HG03196 (cell line): ENCODE measurements around the gene LRIT2.

Experiments
- ATAC-seq: cut with Tn5 transposase; IDR thresholded peaks from one replicate; pipeline ENCODE4 v1.9.1; 2021; ENCODE audit not compliant: unreplicated experiment

The LRIT2 gene, protein sequence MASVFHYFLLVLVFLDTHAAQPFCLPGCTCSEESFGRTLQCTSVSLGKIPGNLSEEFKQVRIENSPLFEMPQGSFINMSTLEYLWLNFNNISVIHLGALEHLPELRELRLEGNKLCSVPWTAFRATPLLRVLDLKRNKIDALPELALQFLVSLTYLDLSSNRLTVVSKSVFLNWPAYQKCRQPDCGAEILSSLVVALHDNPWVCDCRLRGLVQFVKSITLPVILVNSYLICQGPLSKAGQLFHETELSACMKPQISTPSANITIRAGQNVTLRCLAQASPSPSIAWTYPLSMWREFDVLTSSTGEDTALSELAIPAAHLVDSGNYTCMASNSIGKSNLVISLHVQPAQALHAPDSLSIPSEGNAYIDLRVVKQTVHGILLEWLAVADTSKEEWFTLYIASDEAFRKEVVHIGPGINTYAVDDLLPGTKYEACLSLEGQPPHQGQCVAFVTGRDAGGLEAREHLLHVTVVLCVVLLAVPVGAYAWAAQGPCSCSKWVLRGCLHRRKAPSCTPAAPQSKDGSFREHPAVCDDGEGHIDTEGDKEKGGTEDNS

DNA sequence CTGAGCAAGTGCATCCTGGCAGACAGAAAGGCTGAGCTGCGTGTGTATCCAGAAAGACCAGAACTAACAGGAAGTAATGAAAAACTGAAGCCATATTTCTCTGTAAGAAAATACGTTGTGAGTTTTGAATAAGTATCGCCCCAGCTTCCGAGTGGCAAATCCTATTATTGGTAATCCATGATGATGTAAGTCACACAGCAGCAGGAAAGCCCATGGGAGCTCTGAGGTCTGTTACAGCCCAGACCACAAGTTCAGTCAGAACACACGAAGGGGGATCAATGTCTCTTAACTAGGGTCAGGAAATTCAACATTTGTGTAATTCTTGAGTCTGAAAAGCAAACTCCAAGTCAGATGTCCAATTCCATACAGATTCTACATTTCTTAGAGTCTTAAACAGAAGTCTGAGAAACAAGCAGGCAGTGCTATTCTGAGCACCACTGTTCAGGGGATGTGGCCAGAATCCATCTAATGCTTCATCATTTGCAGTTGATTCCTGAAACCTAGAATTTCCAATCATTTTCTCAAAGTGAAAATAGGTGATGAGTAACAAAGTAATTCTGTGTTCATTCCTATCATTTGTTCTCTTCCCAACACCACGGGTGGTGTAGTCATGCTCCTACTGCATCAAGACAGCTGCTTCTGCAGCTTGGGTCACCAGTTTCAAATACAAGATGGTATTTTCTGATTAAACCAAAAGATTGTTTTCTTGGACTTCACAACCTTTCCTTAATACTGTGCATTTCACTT is at the start of gene LRIT2:
TSS of gene LRIT2 (minus strand) at position 118 of the 747 bp plus-strand sequence. CDS start at position 94, 24 bp downstream.
- ATAC-seq: no peak

DNA sequence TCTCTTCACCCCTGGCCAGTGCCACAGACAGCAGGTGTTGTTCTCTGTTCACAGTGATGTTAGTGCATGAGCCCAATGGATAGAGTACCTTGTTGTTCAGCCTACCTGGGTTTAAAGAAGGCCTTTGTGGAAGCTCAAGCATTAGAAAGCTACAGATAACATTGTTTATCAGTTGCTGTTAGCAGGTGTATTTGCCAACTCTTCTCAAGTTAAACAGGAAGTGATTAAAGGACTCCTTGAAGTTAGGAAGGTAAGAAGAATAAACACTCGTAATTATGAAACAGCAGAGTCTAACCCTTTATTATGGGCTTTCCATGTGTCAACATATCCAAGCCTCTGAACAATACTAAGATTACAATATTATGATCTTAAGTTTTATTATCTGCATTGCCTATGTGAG is 45.4 kb upstream of the LRIT2 start:
- no peak for ATAC-seq

DNA sequence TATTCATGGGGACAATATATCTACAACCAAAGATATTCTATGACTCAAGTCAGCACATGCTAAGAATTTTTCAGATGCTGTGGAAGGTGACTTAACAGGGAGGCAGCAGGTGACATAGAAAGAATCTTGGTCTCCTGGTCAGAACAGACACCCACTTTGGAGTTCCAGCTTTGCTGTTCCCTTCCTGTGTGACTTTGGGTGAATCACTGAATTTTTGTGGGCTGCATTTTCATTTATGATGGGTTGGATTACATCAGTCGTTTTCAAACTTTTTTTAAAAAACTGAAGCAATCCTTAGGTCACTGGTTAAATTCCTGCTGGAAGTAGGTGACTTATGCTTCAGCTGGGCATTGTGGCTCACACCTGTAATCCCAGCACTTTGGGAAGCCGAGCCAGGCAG is 44.4 kb upstream of the LRIT2 start:
- no peak for ATAC-seq

DNA sequence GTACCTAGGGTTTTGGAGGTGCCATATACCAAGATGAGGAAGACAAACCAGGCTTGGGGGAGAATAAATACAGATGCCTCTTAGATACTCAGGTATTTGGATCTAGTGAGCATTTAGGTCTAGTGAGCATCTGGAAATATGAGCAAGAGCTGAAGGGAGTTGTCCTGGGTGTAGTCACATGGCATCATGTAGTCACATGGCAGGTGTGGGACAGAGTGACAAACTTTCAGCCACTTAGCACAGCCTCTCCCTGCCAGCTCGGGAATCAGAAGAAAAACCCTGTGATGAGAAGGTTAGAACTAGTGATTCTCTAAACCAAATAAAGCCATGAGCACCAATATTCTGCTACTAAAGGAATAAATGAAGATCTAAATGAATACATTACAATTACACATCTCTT is 43.8 kb upstream of the LRIT2 start:
- ATAC-seq: no peak

DNA sequence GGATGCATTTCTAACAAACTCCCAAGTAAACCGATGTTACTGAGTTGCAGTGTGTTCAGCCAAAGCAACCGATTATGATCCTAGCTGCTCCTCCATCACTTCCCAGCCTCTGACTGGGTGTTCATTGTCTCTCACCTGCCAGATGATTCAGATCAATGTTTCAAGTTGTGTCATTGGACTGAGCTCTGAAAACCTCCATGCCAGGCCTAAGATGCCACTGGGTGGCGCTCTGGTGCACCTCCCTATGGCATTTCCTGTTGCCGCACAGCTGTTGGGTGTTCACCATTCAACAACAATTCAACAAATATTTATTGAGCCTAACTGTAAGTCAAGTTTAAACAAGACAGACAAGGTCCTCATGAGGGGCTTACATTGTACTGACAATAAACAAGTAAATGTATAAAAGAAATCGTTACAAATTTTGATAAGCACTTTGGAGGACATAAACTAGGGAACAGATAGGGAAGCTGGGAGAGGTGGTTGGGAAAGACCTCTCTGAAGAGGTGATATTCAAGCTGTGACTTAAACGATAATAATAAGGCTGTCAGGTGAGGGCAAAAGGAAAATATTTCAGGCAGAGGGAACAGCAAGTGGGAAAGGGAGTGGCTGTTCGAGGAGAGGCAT is 42.3 kb upstream of the LRIT2 start:
- no peak for ATAC-seq

DNA sequence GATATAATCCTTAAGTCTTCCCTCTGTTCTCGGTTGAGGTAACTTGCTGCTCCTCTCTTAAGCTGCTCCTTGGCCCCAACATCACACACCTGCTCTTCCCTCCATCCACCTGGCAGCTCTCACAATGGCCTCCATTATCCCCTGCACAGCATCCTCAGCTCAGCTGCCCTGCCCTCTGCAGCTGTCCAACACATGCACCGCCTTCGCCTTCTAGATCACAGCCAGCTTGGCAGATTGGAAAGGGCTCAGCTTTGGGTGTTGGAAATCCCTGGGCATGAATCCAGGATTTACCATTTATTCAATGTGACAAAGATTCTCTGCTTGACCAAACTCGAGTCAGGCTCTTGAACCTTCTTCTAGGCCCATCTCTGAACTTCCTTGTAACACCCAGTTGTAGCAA is 40.1 kb upstream of the LRIT2 start:
- no peak for ATAC-seq

DNA sequence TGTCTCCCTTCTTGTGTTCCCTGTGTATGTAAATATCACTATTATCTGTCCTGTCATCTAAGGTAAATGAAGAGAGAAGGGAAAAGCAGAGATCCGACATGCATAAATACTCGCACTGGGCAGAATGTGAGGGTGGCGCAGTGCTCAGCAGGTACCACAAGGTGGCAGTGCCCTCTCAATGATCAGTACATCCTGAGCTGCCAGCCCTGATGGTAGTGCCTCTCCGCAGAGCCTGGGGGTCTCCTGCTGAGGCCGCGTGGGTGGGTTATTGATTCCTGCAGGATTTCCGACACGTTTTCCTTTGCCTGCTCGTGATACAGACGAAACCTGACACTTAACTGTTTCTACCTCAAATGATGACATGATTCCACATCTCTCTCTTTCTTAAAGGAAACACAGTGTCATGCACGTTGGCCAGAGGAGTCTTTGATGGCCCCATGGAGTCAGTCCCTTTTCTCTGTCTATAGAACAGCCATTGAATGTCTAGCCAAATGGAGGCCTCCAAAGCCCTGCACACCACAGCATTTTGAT is 39.3 kb upstream of the LRIT2 start:
- peak; percentile 88 for ATAC-seq

DNA sequence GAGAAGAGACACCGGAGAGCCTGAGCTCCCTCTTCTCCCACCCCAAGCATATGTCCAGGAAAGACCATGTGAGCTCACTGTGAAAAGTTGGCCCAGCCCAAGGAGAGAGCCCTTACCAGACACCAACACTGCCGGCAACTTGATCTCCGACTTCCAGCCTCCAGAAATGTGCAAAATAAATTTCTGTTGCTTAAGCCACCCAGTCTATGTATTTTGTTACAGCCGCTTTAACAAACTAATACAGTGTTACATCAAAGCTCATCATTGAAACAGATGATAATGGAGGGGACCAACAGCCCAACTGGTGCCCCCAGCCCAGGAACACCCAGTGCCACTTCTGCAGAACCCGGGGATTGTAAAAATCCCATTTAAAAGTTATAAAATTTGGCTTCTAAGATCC is 38.4 kb upstream of the LRIT2 start:
- no peak for ATAC-seq

DNA sequence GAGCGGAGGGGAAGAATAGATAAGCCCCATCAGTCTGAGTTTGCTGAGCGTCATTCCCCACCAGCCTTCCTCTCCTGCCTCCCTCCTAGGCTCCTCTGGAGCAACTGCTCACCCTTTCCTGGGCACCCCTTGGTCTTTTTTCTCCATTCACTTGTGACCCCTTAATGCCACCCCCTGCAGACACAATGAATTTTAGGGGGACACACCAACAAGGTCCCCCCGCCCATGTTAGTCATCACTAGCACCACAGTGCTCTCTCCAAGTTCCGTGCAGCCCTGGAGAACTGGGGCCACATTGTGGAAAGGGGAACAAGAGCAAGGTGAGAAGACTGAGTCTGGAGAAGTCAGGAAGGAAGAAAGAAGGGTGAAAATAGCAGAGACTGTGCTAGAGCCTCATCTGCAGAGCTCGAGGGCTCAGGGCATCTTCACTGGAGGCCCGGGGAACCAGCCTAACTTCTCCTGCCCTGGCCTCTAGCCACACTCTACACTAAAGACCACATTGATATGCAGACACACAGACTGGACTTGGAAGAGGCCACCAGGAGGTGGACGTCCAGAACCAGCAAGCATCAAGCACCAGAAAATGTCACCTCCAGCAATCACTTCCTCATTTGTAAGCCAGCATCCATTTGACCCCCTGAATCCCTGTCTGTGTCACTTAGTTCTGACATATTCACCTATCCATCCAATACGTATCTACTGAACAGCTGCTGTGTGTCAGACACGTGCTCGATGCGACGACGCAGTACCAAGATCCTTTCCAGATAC is 37.0 kb upstream of the LRIT2 start:
- no peak for ATAC-seq

DNA sequence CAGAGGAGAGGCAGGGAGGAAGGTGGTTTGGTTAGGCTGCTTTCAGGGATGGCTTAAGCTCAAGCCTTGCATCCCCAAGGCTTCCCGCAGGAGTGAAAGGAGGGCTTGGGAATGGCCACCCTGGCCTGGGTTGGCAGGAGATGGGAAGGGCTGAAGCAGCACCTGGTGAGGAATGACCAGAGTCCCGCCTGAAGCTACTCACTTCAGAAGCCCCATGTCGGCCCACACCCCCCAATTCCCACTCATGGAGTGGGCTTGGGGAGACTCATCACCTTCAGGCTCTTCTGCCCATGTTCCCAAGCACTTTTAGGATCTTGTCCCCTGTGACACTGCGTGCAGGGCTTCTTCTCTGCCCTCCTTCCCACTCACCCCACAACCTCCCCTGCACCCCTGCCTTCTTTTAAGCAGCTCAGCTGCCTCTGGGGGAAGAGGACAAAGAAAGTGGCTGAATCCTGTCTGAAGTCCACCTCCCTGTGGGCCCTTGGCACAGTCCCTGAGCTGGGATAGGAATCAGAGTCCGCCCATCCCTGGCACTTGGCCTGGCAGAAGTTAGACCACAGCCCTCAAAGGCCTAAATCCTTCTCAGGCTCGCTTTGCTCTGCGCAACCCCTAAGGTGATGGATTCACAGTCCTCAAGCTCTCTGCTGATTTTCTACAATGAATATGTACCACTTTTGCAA is 36.0 kb upstream of the LRIT2 start:
- no peak for ATAC-seq

DNA sequence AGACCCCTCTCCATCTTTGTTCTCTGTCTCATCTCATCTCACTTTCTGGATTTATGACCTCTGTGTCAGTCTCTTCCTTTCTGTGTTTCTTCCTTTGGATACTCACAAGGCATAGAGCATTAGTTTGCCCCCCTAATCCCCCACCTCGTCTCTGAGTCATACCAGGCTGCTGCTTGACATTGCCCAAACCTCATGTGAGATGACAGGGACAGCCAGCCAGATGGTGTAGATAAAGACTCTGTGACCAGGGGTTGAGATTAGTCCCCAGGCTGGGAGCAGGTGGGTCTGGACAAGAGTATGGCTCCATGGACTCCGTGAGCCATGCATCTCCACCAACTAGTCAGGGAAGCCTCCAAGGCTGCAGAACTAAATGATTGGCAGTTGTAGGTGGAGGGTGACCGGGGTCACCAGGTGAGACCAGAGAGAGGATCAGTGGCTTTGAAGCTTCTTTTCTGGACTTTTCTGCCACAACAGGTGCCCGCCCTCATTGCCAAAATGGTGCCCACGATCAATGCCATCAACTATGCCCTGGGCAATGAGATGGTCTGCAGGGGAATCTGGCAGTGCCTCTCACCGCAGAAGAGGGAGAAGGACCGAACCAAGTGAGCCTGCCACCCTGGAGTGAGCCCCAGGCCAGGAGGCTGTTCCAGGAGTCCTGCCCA is 32.8 kb upstream of the LRIT2 start:
- no peak for ATAC-seq

DNA sequence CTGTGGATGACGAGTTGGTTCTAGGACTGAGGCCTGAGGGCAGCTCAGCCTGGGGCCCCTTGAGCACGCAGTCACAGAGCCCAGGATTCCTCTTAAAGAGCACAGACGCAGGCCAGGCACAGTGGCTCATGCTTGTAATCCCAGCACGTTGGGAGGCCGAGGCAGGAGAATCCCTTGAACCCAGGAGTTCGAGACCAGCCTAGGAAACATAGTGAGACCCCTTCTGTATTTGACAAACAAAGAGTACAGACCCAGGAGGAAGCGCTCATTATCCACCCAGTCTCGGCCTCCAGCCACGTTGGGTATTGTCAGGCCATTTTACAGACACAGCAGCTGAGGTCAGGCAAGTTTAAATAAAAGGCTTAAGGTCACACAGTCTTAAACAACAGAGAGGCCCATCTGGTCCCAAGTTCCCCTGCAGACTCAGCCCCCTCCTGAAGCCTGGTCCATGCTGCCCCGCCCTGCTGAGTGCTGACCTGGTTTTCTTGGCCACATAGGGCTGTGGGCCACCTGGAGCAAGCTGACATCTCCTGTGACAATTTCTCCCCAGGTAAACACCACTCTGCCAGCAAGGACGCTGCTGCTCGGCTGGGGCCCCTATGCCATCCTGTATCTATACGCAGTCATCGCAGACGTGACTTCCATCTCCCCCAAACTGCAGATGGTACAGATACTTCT is 32.1 kb upstream of the LRIT2 start:
- no peak for ATAC-seq

DNA sequence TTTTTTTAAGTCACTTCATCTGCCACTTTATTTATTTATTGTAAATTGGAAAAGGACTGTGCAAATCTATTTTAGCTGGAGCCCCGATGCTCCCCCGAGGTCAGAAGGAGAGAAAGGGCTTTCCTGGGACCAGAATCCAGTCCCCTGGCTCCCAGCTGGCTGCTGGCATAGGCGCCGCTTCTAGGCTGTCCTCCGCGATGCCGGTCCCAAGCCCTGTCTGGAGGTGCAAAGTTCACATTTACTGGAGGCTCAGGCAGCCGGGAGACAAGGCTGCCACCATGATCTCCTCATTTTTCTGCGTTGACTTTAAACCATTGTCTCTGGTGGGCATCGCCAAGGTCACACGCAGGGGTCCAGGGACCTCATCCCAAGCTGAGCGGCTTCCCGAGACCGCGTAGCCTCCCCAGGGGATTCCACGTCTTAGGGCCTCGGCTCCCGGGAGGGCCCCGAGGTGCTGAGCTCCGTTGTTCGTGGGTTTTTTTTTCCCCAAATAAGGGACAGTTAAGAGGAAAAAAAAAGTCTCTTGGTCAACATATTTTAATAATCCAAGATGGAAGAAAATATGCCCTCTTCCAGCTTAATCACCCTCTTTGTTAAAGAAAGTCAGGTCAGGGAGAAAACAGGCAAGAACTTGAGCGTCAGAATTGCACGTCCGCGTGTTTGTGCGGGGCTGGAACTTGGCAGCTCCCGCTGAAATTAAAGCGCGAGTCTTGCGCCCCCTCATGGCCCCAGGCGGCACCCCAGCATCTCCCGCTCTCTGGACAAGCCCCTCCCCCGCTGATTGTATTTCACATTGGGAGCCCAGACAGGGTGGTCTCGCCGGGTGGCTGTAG is 31.4 kb upstream of the LRIT2 start:
- ATAC-seq: peak; percentile 48

DNA sequence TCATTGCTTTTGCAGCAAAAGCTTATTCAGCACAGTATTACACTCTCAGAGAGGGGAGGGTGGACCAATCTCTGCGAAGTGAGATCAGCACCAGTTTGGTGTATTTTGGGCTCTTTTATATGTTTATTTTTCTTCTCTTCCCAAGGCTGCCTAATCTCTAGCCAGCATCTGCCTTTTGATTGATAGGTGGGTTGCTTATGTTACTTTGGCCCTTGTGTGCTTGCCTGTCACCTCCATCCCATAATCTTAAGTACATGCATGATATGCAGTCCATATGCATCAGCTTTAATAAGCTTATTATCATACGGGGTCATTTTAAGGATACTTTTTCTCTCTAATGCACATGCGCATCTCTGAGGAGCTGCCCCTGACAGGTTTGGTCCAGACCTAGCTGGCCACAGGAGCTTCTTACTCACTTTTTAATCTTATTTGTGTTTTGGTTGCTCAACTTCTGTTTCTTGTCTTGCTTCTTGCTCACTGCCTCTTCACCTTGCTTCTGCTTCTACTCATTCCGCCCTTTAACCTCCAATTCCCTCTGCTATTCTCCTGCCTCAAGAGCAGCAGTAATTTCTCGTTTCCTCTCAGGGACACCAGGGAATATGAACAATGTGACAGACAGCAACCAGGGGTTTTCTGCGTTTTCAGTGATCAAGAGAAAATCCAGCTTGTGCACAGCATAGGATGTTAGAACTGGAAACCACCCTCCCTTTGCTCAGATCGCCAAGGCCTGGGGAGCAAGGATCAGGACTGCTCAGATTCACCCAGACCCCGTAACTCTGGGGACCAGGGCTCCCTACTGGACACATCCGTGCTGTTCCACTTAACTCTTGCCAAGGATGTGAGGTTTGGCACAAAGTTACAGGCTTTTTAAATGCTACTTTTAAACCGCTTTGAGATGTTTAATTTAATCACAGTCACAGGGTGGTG is 29.5 kb upstream of the LRIT2 start:
- no peak for ATAC-seq

DNA sequence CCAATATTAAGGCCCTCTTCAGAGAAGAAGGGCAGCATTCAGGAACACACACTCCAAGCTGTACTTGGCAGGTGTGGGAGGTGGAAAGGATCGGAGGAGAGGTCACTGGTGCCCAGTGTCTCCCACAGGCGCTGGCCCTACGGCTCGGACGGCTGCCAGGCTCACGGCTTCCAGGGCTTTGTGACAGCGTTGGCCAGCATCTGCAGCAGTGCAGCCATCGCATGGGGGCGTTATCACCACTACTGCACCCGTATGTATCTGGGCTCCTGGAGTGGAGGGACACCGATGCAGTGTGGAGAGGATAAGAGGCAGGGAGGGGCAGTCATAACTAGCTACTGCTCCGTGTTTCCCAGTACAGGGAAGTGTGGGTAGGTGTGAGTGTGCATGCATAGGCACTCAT is 23.4 kb upstream of the LRIT2 start:
- ATAC-seq: no peak

DNA sequence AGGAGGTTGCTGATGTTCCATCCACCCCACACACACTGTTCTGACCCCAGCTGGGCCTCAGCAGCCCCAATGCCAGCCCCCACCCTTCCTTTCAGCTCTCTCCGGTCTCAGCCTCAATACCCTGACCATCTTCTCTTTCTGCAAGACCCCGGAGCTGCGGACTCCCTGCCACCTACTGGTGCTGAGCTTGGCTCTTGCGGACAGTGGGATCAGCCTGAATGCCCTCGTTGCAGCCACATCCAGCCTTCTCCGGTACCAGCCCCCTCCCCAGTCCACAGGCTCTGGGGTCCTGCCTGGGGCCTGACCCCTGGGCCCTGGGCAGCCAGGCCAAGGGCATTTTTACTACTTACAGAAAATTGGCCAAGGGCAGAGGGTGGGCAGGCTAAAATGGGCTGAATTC is 22.2 kb upstream of the LRIT2 start:
- no peak for ATAC-seq

DNA sequence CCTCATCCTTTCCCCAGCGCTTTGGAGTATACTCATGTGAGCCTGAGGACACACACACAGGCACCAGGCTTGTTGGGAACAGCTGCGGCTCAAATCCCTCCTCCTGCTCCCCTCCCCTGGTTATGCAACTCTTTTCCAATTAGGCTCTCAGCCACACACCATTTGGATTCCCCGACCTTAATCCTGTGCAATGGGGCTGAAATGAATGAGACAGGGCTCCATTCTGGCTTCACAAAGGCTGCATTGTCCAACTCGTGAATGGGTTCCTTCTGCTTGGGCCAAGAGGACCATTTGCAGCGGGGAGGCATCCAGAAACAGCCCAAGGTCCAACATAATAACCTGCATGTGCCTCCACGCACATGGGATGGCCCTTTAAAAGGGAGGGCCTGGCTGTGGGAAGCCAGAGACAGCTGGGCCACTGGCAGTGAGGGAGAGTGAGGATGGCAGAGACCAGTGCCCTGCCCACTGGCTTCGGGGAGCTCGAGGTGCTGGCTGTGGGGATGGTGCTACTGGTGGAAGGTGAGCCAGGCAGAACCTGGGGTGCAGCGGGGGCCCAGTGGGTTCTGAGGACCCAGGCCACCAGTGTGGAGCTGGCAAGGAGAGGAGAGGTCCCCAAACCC is 19.4 kb upstream of the LRIT2 start, which contains the start of gene RGR:
TSS of gene RGR (plus strand) at position 403 of the 620 bp plus-strand sequence. CDS start at position 441, 38 bp downstream.
- no peak for ATAC-seq
